H9 (cell line): ENCODE measurements around the gene RIMS1. TPM values are rescaled to one million over a fixed set of nuclear protein-coding genes. Genes with fewer than 3 reads are reported as not detected.

Experiments used
- DNase-seq: peaks from one replicate; pipeline ENCODE4 v3.0.0-alpha.2; 2017
- H2AFZ ChIP-seq: one replicate; pipeline ENCODE4 v1.6.1; 2013; ENCODE audit warnings: mild to moderate bottlenecking, low read length, control low read depth, moderate library complexity
- H2AK5ac ChIP-seq: 2 replicates; pipeline ENCODE4 v1.6.1; 2013; ENCODE audit warnings: low read length, control low read depth, mixed read lengths; ENCODE audit not compliant: insufficient read length
- H2BK120ac ChIP-seq: one replicate; pipeline ENCODE4 v1.6.1; 2013; ENCODE audit warnings: low read depth, mild to moderate bottlenecking, low read length, control low read depth, inconsistent platforms; ENCODE audit not compliant: poor library complexity, severe bottlenecking
- H2BK12ac ChIP-seq: 2 replicates; pipeline ENCODE4 v1.6.1; 2013; ENCODE audit warnings: low read length, control low read depth, mixed read lengths, low read depth; ENCODE audit not compliant: insufficient read length
- H2BK15ac ChIP-seq: 2 replicates; pipeline ENCODE4 v1.6.1; 2013; ENCODE audit warnings: low read depth, low read length, control low read depth
- H2BK20ac ChIP-seq: one replicate; pipeline ENCODE4 v1.6.1; 2013; ENCODE audit warnings: low read depth, mild to moderate bottlenecking, low read length, control low read depth, inconsistent platforms; ENCODE audit not compliant: poor library complexity, severe bottlenecking
- H2BK5ac ChIP-seq: 2 replicates; pipeline ENCODE4 v1.6.1; 2013; ENCODE audit warnings: low read length, control low read depth, mixed read lengths; ENCODE audit not compliant: insufficient read length
- H3K14ac ChIP-seq: 2 replicates; pipeline ENCODE4 v1.6.1; 2013; ENCODE audit warnings: low read length, control low read depth; ENCODE audit not compliant: insufficient read depth
- H3K18ac ChIP-seq: 2 replicates; pipeline ENCODE4 v1.6.1; 2013; ENCODE audit warnings: low read depth, mild to moderate bottlenecking, mixed read lengths, low read length, control low read depth; ENCODE audit not compliant: insufficient read length
- H3K23ac ChIP-seq: 2 replicates; pipeline ENCODE4 v1.6.1; 2013; ENCODE audit warnings: low read length, control low read depth, mixed read lengths, low read depth; ENCODE audit not compliant: insufficient read length
- H3K23me2 ChIP-seq: 2 replicates; pipeline ENCODE4 v1.6.1; 2013; ENCODE audit warnings: low read depth, mild to moderate bottlenecking, mixed read lengths, low read length, control low read depth; ENCODE audit not compliant: insufficient read length, poor library complexity, severe bottlenecking
- H3K27ac ChIP-seq: 2 replicates; pipeline ENCODE4 v1.5.1; 2013; ENCODE audit warnings: low read length, control low read depth, mixed read lengths, low read depth; ENCODE audit not compliant: insufficient read length
- H3K27me3 ChIP-seq: 2 replicates; pipeline ENCODE4 v1.6.1; 2013; ENCODE audit warnings: low read length, control low read depth, inconsistent platforms; ENCODE audit not compliant: insufficient read depth
- H3K4ac ChIP-seq: 2 replicates; pipeline ENCODE4 v1.6.1; 2013; ENCODE audit warnings: low read depth, mild to moderate bottlenecking, control low read depth, inconsistent platforms, low read length, moderate library complexity
- H3K4me1 ChIP-seq: 2 replicates; pipeline ENCODE4 v1.6.1; 2013; ENCODE audit warnings: low read length, control low read depth, inconsistent platforms; ENCODE audit not compliant: insufficient read depth
- H3K4me2 ChIP-seq: 2 replicates; pipeline ENCODE4 v1.6.1; 2013; ENCODE audit warnings: low read length, control low read depth, mixed read lengths; ENCODE audit not compliant: insufficient read length, insufficient read depth
- H3K56ac ChIP-seq: 2 replicates; pipeline ENCODE4 v1.6.1; 2013; ENCODE audit warnings: low read depth, mild to moderate bottlenecking, mixed read lengths, low read length, control low read depth; ENCODE audit not compliant: insufficient read length
- H3K79me1 ChIP-seq: 2 replicates; pipeline ENCODE4 v1.6.1; 2013; ENCODE audit warnings: low read depth, mild to moderate bottlenecking, moderate library complexity, low read length, control low read depth, inconsistent platforms; ENCODE audit not compliant: insufficient read depth, poor library complexity, severe bottlenecking
- H3K79me2 ChIP-seq: 2 replicates; pipeline ENCODE4 v1.6.1; 2013; ENCODE audit warnings: low read length, control low read depth, inconsistent platforms; ENCODE audit not compliant: insufficient read depth
- H3K9ac ChIP-seq: 2 replicates; pipeline ENCODE4 v1.6.1; 2013; ENCODE audit warnings: low read length, control low read depth, mixed read lengths; ENCODE audit not compliant: insufficient read length; ENCODE audit errors: extremely low read depth
- H3K9me3 ChIP-seq: one replicate; pipeline ENCODE4 v1.6.1; 2013; ENCODE audit warnings: low read depth, low read length, inconsistent platforms; ENCODE audit not compliant: control insufficient read depth
- H3T11ph ChIP-seq: one replicate; pipeline ENCODE4 v1.6.1; 2013; ENCODE audit warnings: mild to moderate bottlenecking, low read length, control low read depth, inconsistent platforms
- H4K20me1 ChIP-seq: one replicate; pipeline ENCODE4 v1.6.1; 2013; ENCODE audit not compliant: control insufficient read depth, insufficient read length, insufficient read depth
- H4K5ac ChIP-seq: 2 replicates; pipeline ENCODE4 v1.6.1; 2013; ENCODE audit warnings: low read depth, mild to moderate bottlenecking, mixed read lengths, low read length, control low read depth; ENCODE audit not compliant: insufficient read length
- H4K8ac ChIP-seq: replicated peaks from 2 replicates; pipeline ENCODE4 v1.6.1; 2013; ENCODE audit warnings: low read length, control low read depth, mixed read lengths, low read depth; ENCODE audit not compliant: insufficient read length
- H4K91ac ChIP-seq: 2 replicates; pipeline ENCODE4 v1.6.1; 2013; ENCODE audit warnings: low read depth, mild to moderate bottlenecking, moderate library complexity, mixed read lengths, low read length, control low read depth; ENCODE audit not compliant: insufficient read length
- H3K27ac Mint-ChIP-seq, 3 experiments: 2 replicates in 2 of 3; 3 replicates in 1 of 3; pipeline ENCODE4 v1.8.0; 2020 to 2021; ENCODE audit warnings: mixed read lengths in 3 of 3, mild to moderate bottlenecking in 1 of 3, moderate library complexity in 1 of 3
- H3K27me3 Mint-ChIP-seq: 2 replicates; pipeline ENCODE4 v1.8.0; 2021; ENCODE audit warnings: low read depth, mild to moderate bottlenecking, moderate library complexity, mixed read lengths
- H3K36me3 Mint-ChIP-seq, 3 experiments: 2 replicates in 2 of 3; 3 replicates in 1 of 3; pipeline ENCODE4 v1.8.0; 2020 to 2021; ENCODE audit warnings: low read depth in 3 of 3, mixed read lengths in 3 of 3; ENCODE audit not compliant: insufficient read depth in 1 of 3
- H3K4me1 Mint-ChIP-seq, 2 experiments: 2 replicates each; pipeline ENCODE4 v1.8.0; 2020; ENCODE audit warnings: mixed read lengths in 2 of 2
- H3K4me3 Mint-ChIP-seq, 2 experiments: 2 replicates in 1 of 2; 3 replicates in 1 of 2; pipeline ENCODE4 v1.8.0; 2020 to 2021; ENCODE audit warnings: mild to moderate bottlenecking in 2 of 2, mixed read lengths in 2 of 2, moderate library complexity in 1 of 2
- H3K9me3 Mint-ChIP-seq, 2 experiments: 2 replicates in 1 of 2; 3 replicates in 1 of 2; pipeline ENCODE4 v1.8.0; 2020; ENCODE audit warnings: mild to moderate bottlenecking in 2 of 2, mixed read lengths in 2 of 2, moderate library complexity in 1 of 2
- total RNA-seq: library from RNA; stranded (reverse); gene quantifications from 2 replicates; pipeline ENCODE4 v1.2.1, GENCODE V29; 2021
- TF ChIP-seq, protein P1 (sequence below): fragments of 200-600 bp; sonication (generic); conservative IDR thresholded peaks from 3 replicates; pipeline ENCODE4 v1.8.0; 2021; ENCODE audit warnings: antibody characterized with exemption, mild to moderate bottlenecking

Gene RIMS1
- total RNA-seq, 1 experiment from 2014 or later = 0.83 TPM

DNA sequence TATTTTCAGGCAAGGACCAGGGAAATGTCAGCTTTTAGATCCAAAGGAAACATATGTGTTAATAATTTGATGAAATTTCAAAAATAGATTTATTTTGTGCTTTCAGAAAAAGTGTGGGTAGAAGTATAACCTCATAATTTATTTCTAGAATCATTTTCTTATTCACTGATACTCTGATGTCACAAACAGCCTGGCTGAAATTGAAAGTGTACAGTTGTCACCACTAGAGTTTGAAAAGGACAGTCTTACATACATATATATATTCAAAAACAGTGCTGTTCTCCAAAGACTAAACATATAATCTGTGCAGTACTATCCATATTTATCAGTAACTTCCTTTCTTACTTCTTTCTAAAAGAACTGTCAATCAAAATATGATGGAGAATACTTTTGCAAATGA is 481.1 kb downstream of the RIMS1 start:
- H2BK12ac ChIP-seq = no peak overlapping the region
- H2BK120ac ChIP-seq = no peak overlapping the region
- no peak overlapping the region for H3T11ph ChIP-seq
- no peaks in the 10 kb centered on the region for H4K20me1 ChIP-seq
- no peak overlapping the region for H3K14ac ChIP-seq
- Mint-ChIP-seq H3K4me3 (no peak overlapping the region), H3K36me3 (no peaks in the 10 kb centered on the region), H3K27ac (no peak overlapping the region), H3K27me3 (no peaks in the 10 kb centered on the region), H3K9me3 (no peaks in the 10 kb centered on the region), H3K4me1 (peaks cover 2 to 3% of the 10 kb centered on the region in 2 experiments; a peak in 1 of 4 replicates)
- H3K79me2 ChIP-seq = no peaks in the 10 kb centered on the region
- H3K18ac ChIP-seq = no peak overlapping the region
- H2BK5ac ChIP-seq = no peak overlapping the region
- no peak overlapping the region for H4K5ac ChIP-seq
- H2BK20ac ChIP-seq = no peak overlapping the region
- H3K9me3 ChIP-seq = no peaks in the 10 kb centered on the region
- TF ChIP-seq, protein P1, sequence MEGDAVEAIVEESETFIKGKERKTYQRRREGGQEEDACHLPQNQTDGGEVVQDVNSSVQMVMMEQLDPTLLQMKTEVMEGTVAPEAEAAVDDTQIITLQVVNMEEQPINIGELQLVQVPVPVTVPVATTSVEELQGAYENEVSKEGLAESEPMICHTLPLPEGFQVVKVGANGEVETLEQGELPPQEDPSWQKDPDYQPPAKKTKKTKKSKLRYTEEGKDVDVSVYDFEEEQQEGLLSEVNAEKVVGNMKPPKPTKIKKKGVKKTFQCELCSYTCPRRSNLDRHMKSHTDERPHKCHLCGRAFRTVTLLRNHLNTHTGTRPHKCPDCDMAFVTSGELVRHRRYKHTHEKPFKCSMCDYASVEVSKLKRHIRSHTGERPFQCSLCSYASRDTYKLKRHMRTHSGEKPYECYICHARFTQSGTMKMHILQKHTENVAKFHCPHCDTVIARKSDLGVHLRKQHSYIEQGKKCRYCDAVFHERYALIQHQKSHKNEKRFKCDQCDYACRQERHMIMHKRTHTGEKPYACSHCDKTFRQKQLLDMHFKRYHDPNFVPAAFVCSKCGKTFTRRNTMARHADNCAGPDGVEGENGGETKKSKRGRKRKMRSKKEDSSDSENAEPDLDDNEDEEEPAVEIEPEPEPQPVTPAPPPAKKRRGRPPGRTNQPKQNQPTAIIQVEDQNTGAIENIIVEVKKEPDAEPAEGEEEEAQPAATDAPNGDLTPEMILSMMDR = no peak
- H3K27me3 ChIP-seq = no peaks in the 10 kb centered on the region
- H3K9ac ChIP-seq = no peak overlapping the region
- H4K91ac ChIP-seq = no peak overlapping the region
- no peak overlapping the region for H4K8ac ChIP-seq
- H3K4me1 ChIP-seq = no peaks in the 10 kb centered on the region
- DNase-seq = no peak
- H3K4me2 ChIP-seq = no peak overlapping the region
- H3K23me2 ChIP-seq = no peaks in the 10 kb centered on the region
- H2AK5ac ChIP-seq = no peak overlapping the region
- no peak overlapping the region for H2BK15ac ChIP-seq
- no peak overlapping the region for H3K23ac ChIP-seq
- H2AFZ ChIP-seq = no peak overlapping the region
- H3K79me1 ChIP-seq = no peaks in the 10 kb centered on the region
- H3K4ac ChIP-seq = no peak overlapping the region
- no peak overlapping the region for H3K56ac ChIP-seq
- H3K27ac ChIP-seq = no peak overlapping the region
